GM12878 (cell line): ENCODE data around the gene SOX2.

ENCODE experiments used
- ATF3 ChIP-seq: IDR thresholded peaks from 2 replicates; pipeline ENCODE4 v1.6.1; 2011; ENCODE audit warnings: low read depth, mild to moderate bottlenecking, low read length, moderate library complexity, borderline replicate concordance; ENCODE audit errors: extremely low read depth
- FOXM1 ChIP-seq: IDR thresholded peaks from 2 replicates; pipeline ENCODE4 v1.6.1; 2012; ENCODE audit warnings: low read depth, mild to moderate bottlenecking, inconsistent platforms, low read length, moderate library complexity
- GATAD2B ChIP-seq: fragments of 450-650 bp; conservative IDR thresholded peaks from 2 replicates; pipeline ENCODE4 v1.6.1; 2017; ENCODE audit warnings: low read depth, mild to moderate bottlenecking, moderate library complexity
- KAT2A ChIP-seq: conservative IDR thresholded peaks from 2 replicates; pipeline ENCODE4 v1.6.1; 2011; ENCODE audit warnings: low read depth, low read length; ENCODE audit not compliant: control insufficient read depth
- POLR2A ChIP-seq: IDR thresholded peaks from 2 replicates; pipeline ENCODE4 v1.6.1; 2011; ENCODE audit warnings: low read depth, mild to moderate bottlenecking, low read length
- POLR2AphosphoS5 ChIP-seq: IDR thresholded peaks from 2 replicates; pipeline ENCODE4 v1.6.1; 2011; ENCODE audit warnings: mild to moderate bottlenecking, low read length, inconsistent platforms
- RAD21 ChIP-seq: IDR thresholded peaks from 2 replicates; pipeline ENCODE4 v1.6.1; 2011; ENCODE audit warnings: mild to moderate bottlenecking, low read depth, low read length, moderate library complexity; ENCODE audit not compliant: insufficient read depth
- TARDBP ChIP-seq: IDR thresholded peaks from 2 replicates; pipeline ENCODE4 v1.6.1; 2016; ENCODE audit warnings: borderline replicate concordance
- TF ChIP-seq, protein P1 (sequence below), 3 experiments: IDR thresholded peaks in 2 of 3; conservative IDR thresholded peaks in 1 of 3; 2 replicates each; pipeline ENCODE4 v1.5.1; 2011; ENCODE audit warnings: low read depth in 3 of 3, low read length in 3 of 3, mild to moderate bottlenecking in 3 of 3, control low read depth in 2 of 3, moderate library complexity in 2 of 3, inconsistent platforms in 1 of 3, mixed read lengths in 1 of 3; ENCODE audit not compliant: control insufficient read depth in 2 of 3, insufficient read depth in 1 of 3; ENCODE audit errors: extremely low read depth in 1 of 3
- TF ChIP-seq, protein P2 (sequence below): fragments of 450-650 bp; formaldehyde crosslinking; IDR thresholded peaks from 2 replicates; pipeline ENCODE4 v1.4.0; 2020; ENCODE audit warnings: mild to moderate bottlenecking, moderate library complexity
- TF ChIP-seq, protein P3 (sequence below): IDR thresholded peaks from 2 replicates; pipeline ENCODE4 v1.6.1; 2012; ENCODE audit warnings: low read depth, low read length, improper control_type of control experiment

- TF ChIP-seq POLR2A: no peak
- no peak for TF ChIP-seq ATF3
- TF ChIP-seq RAD21: no peak
- TF ChIP-seq, protein P1, sequence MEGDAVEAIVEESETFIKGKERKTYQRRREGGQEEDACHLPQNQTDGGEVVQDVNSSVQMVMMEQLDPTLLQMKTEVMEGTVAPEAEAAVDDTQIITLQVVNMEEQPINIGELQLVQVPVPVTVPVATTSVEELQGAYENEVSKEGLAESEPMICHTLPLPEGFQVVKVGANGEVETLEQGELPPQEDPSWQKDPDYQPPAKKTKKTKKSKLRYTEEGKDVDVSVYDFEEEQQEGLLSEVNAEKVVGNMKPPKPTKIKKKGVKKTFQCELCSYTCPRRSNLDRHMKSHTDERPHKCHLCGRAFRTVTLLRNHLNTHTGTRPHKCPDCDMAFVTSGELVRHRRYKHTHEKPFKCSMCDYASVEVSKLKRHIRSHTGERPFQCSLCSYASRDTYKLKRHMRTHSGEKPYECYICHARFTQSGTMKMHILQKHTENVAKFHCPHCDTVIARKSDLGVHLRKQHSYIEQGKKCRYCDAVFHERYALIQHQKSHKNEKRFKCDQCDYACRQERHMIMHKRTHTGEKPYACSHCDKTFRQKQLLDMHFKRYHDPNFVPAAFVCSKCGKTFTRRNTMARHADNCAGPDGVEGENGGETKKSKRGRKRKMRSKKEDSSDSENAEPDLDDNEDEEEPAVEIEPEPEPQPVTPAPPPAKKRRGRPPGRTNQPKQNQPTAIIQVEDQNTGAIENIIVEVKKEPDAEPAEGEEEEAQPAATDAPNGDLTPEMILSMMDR (IDR thresholded peaks at IDR 0.05 in 2 of 3, conservative IDR thresholded peaks at IDR 0.05 in 1 of 3; ENCODE audit: control insufficient read depth in 2 of 3, extremely low read depth in 1 of 3, insufficient read depth in 1 of 3, low read depth in 3 of 3, low read length in 3 of 3): no peak
- no peak for TF ChIP-seq POLR2AphosphoS5
- TF ChIP-seq, protein P2, sequence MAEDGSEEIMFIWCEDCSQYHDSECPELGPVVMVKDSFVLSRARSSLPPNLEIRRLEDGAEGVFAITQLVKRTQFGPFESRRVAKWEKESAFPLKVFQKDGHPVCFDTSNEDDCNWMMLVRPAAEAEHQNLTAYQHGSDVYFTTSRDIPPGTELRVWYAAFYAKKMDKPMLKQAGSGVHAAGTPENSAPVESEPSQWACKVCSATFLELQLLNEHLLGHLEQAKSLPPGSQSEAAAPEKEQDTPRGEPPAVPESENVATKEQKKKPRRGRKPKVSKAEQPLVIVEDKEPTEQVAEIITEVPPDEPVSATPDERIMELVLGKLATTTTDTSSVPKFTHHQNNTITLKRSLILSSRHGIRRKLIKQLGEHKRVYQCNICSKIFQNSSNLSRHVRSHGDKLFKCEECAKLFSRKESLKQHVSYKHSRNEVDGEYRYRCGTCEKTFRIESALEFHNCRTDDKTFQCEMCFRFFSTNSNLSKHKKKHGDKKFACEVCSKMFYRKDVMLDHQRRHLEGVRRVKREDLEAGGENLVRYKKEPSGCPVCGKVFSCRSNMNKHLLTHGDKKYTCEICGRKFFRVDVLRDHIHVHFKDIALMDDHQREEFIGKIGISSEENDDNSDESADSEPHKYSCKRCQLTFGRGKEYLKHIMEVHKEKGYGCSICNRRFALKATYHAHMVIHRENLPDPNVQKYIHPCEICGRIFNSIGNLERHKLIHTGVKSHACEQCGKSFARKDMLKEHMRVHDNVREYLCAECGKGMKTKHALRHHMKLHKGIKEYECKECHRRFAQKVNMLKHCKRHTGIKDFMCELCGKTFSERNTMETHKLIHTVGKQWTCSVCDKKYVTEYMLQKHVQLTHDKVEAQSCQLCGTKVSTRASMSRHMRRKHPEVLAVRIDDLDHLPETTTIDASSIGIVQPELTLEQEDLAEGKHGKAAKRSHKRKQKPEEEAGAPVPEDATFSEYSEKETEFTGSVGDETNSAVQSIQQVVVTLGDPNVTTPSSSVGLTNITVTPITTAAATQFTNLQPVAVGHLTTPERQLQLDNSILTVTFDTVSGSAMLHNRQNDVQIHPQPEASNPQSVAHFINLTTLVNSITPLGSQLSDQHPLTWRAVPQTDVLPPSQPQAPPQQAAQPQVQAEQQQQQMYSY (CRISPR knock-in tag): no peak
- no peak for TF ChIP-seq FOXM1
- TF ChIP-seq GATAD2B: no peak
- TF ChIP-seq, protein P3, sequence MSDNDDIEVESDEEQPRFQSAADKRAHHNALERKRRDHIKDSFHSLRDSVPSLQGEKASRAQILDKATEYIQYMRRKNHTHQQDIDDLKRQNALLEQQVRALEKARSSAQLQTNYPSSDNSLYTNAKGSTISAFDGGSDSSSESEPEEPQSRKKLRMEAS: no peak
- TF ChIP-seq TARDBP: no peak
- TF ChIP-seq KAT2A: no peak
Observed at GRCh38 chr3:181694805-181695660, 16.7 kb upstream of the SOX2 start.
